WTC11 (cell line): Measurements from ENCODE around the gene CEP104.

Source experiments
- ATF3 ChIP-seq: sonication (generic); formaldehyde crosslinking; conservative IDR thresholded peaks from 2 replicates; pipeline ENCODE4 v1.8.1; 2022; ENCODE audit warnings: mild to moderate bottlenecking, missing genetic modification reagents
- CREB1 ChIP-seq: sonication (generic); formaldehyde crosslinking; IDR thresholded peaks from 2 replicates; pipeline ENCODE4 v1.8.0; 2023; ENCODE audit warnings: mild to moderate bottlenecking, missing genetic modification reagents
- CTCF ChIP-seq: fragments of 200-600 bp; IDR thresholded peaks from 2 replicates; pipeline ENCODE4 v1.8.0; 2022; ENCODE audit warnings: antibody characterized with exemption
- ELF4 ChIP-seq: sonication (generic); formaldehyde crosslinking; IDR thresholded peaks from 2 replicates; pipeline ENCODE4 v1.8.1; 2022; ENCODE audit warnings: low read depth, mild to moderate bottlenecking, moderate library complexity, missing genetic modification reagents
- NFATC4 ChIP-seq: fragments of 250-450 bp; sonication (Bioruptor Pico); IDR thresholded peaks from 2 replicates; pipeline ENCODE4 v1.9.0; 2021; ENCODE audit warnings: mild to moderate bottlenecking
- NR3C1 ChIP-seq: sonication (generic); formaldehyde crosslinking; conservative IDR thresholded peaks from 2 replicates; pipeline ENCODE4 v1.8.1; 2023; ENCODE audit warnings: low read depth, mild to moderate bottlenecking, missing genetic modification reagents
- SP1 ChIP-seq: sonication (generic); formaldehyde crosslinking; conservative IDR thresholded peaks from 2 replicates; pipeline ENCODE4 v1.8.1; 2022; ENCODE audit warnings: missing genetic modification reagents
- USF2 ChIP-seq: sonication (generic); formaldehyde crosslinking; IDR thresholded peaks from 2 replicates; pipeline ENCODE4 v1.8.1; 2023; ENCODE audit warnings: mild to moderate bottlenecking, missing genetic modification reagents, moderate library complexity

DNA sequence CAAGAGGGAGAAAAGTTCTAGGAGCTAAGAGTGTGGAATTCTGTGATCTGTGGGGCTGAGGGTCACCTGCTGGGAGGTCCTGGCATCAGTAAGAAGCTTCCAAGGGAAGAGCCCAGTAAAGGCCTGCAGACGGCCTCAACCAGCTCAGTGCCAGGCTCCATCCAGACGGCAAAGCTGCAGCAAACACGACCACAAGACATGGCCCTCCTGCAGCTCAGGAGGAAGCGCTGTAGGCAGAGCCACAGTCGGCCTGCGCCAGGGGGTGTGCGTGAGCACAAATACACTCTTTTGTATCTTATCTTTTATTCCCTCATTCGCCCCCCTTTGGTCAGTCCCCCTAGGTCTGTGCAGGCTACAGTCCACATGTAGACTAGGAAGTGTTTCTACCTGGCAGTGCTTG, 29.7 kb upstream of the CEP104 start:
- TF ChIP-seq CREB1 (CRISPR knock-in tag) (no peak), CTCF (no peak), USF2 (CRISPR knock-in tag) (no peak), SP1 (no peak), ATF3 (CRISPR knock-in tag) (no peak), NR3C1 (CRISPR knock-in tag) (no peak), ELF4 (CRISPR knock-in tag) (no peak), NFATC4 (no peak)
